Upper lobe of right lung (tissue), 1 donor: ENCODE data around the gene TRIP6. TPM values are rescaled to one million over a fixed set of nuclear protein-coding genes. Genes with fewer than 3 reads are reported as not detected.

Source experiments
- ATAC-seq: fragments of 200-7000 bp; cut with Tn5 transposase; one replicate; pipeline ENCODE4 v1.9.1; 2020; ENCODE audit warnings: mild to moderate bottlenecking, moderate library complexity
- DNase-seq: peaks from one replicate; pipeline ENCODE4 v3.0.0-alpha.2; 2020
- H3K27ac ChIP-seq: fragments of 200-600 bp; one replicate; pipeline ENCODE4 v1.8.0; 2022
- H3K27me3 ChIP-seq: fragments of 200-600 bp; one replicate; pipeline ENCODE4 v1.8.0; 2022; ENCODE audit warnings: mild to moderate bottlenecking
- H3K36me3 ChIP-seq: fragments of 200-600 bp; one replicate; pipeline ENCODE4 v1.8.0; 2022
- H3K4me1 ChIP-seq: fragments of 200-600 bp; one replicate; pipeline ENCODE4 v1.8.0; 2022
- H3K4me3 ChIP-seq: fragments of 200-600 bp; one replicate; pipeline ENCODE4 v1.8.0; 2022; ENCODE audit warnings: mild to moderate bottlenecking
- H3K9me3 ChIP-seq: fragments of 200-600 bp; one replicate; pipeline ENCODE4 v1.8.0; 2022
- intact Hi-C: fragments of 100-400 bp; cut with DNase I; formaldehyde crosslinking; loops from one replicate; pipeline ENCODE4 v1.11.0; 2022
- total RNA-seq: library from RNA; stranded (reverse); fragmentation: NEBNext Ultra II Directional; extraction: Animal tissue kit (Norgen Biotek cat#: 25700); gene quantifications from one replicate; pipeline ENCODE4 v1.2.1, GENCODE V29; 2021
- TF ChIP-seq, protein P1 (sequence below): fragments of 200-600 bp; IDR thresholded peaks from one replicate; pipeline ENCODE4 v1.8.0; 2022; ENCODE audit warnings: antibody characterized with exemption
- donor health status: DM: no; HTN: yes; CAD: no; lungs with severe emphysema.

The TRIP6 gene
- total RNA-seq, 1 donor from 2014 or later, result 65.3 TPM

DNA sequence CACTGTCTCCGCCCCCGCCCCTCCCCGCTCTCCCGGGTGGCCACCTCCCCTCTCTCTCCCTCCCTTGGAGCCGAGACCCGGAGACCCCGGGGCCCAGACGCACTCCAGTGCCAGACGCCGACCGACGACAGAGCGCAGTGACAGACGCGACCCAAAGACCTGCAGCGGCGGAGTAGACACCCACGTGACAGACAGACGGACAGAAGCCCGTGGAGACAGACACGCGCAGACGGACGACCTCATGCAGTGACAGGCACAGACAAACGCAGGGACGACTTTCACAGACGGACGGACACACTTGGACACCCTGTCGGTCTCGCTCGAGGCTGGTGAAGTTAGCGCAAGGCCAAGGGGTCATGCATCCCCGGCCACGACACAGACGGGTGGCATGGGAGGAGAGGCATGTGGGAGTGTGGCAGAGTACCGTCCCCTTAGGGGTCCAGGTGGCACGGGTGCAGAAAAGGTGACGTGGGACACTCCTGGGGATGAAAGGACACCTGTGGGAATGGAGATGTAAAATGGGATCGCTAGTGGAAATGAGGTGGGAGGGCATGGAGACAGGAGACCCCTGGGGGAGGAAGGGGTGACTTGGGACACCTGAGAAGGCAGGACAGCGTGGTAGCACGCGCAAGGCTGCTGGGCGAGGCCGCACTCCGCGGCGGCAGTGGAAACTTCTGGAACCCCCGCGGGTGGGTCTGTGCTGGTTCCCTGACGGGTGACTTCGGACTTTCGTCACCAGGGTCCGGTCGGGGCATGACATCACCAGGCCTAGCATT, 29.0 kb downstream of the TRIP6 start:
- peaks cover 28% of the 10 kb centered on the region for H3K27me3 ChIP-seq
- no peak overlapping the region for H3K27ac ChIP-seq
- H3K36me3 ChIP-seq, result no peaks in the 10 kb centered on the region
- intact Hi-C loops, result loop anchor here (5.0 kb wide), 1 partner anchor 161 kb away; no protein-coding TSS in a partner anchor
- peaks cover 21% of the 10 kb centered on the region for H3K4me1 ChIP-seq
- peak; percentile 40 for ATAC-seq
- peak; percentile 70 for DNase-seq
- H3K9me3 ChIP-seq, result no peaks in the 10 kb centered on the region
- peak overlapping the region; percentile 45 for H3K4me3 ChIP-seq
- TF ChIP-seq, protein P1, sequence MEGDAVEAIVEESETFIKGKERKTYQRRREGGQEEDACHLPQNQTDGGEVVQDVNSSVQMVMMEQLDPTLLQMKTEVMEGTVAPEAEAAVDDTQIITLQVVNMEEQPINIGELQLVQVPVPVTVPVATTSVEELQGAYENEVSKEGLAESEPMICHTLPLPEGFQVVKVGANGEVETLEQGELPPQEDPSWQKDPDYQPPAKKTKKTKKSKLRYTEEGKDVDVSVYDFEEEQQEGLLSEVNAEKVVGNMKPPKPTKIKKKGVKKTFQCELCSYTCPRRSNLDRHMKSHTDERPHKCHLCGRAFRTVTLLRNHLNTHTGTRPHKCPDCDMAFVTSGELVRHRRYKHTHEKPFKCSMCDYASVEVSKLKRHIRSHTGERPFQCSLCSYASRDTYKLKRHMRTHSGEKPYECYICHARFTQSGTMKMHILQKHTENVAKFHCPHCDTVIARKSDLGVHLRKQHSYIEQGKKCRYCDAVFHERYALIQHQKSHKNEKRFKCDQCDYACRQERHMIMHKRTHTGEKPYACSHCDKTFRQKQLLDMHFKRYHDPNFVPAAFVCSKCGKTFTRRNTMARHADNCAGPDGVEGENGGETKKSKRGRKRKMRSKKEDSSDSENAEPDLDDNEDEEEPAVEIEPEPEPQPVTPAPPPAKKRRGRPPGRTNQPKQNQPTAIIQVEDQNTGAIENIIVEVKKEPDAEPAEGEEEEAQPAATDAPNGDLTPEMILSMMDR, result no peak

GRCh38 chr7:100896732-100897608, 29.8 kb downstream of the TRIP6 start:
- peaks cover 28% of the 10 kb centered on the region for H3K27me3 ChIP-seq

GRCh38 chr7:100897772-100898454, 30.7 kb downstream of the TRIP6 start:
- ATAC-seq, result no peak
- Histone ChIP-seq H3K4me3 (no peak overlapping the region), H3K27me3 (peaks cover 28% of the 10 kb centered on the region), H3K36me3 (no peaks in the 10 kb centered on the region), H3K9me3 (no peaks in the 10 kb centered on the region), H3K4me1 (peaks cover 20% of the 10 kb centered on the region), H3K27ac (no peak overlapping the region)
- intact Hi-C loops, result loop anchor here (5.0 kb wide), 1 partner anchor 159 kb away; no protein-coding TSS in a partner anchor
- DNase-seq, result no peak
- TF ChIP-seq, protein P1, result no peak

More at GRCh38 chr7:100896732-100897608, 29.8 kb downstream of the TRIP6 start:
- ATAC-seq (peak; percentile 61), DNase-seq (peak; percentile 79)
- no peaks in the 10 kb centered on the region for H3K9me3 ChIP-seq
- intact Hi-C loops, result loop anchor here (5.0 kb wide), 1 partner anchor 160 kb away; no protein-coding TSS in a partner anchor
- TF ChIP-seq, protein P1, result peak; percentile 71
- no peak overlapping the region for H3K27ac ChIP-seq
- H3K36me3 ChIP-seq, result no peaks in the 10 kb centered on the region
- H3K4me3 ChIP-seq, result peak overlapping the region; percentile 45
- H3K4me1 ChIP-seq, result peaks cover 20% of the 10 kb centered on the region

GRCh38 chr7:100899432-100899831, 32.2 kb downstream of the TRIP6 start:
- Histone ChIP-seq H3K9me3 (no peaks in the 10 kb centered on the region), H3K4me1 (peaks cover 19% of the 10 kb centered on the region), H3K4me3 (no peak overlapping the region), H3K27me3 (peaks cover 28% of the 10 kb centered on the region), H3K27ac (no peak overlapping the region), H3K36me3 (no peaks in the 10 kb centered on the region)
- TF ChIP-seq, protein P1, result no peak
- intact Hi-C loops, result loop anchor here (5.0 kb wide), 1 partner anchor 158 kb away; no protein-coding TSS in a partner anchor
- no peak for DNase-seq
- ATAC-seq, result no peak

DNA sequence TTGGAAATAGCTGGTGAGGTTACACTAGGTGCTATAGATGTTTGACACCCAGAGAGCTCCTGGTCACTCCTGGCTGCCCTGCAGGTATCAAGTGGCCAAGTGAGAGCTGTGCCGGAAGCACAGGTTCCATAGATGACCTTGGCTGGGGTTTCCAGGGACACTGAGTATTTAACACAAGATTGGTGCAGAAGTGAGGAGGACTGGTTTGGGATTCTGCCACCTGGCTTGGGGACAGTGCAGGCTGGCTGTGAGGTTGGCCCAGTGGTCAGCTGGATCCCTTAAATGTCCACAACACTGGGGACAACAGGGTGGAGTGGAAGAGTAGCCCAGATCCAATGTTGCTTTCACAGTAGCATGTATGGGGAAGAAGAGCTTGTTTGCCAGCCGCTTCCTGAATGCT, 33.8 kb downstream of the TRIP6 start:
- Histone ChIP-seq H3K27me3 (peaks cover 18% of the 10 kb centered on the region), H3K4me3 (no peak overlapping the region), H3K36me3 (no peaks in the 10 kb centered on the region), H3K27ac (no peak overlapping the region), H3K9me3 (no peaks in the 10 kb centered on the region), H3K4me1 (peaks cover 7% of the 10 kb centered on the region)
- no peak for ATAC-seq
- TF ChIP-seq, protein P1, result no peak
- no peak for DNase-seq
- intact Hi-C loops, result no loop called here
